Stimulated activated CD8-positive, alpha-beta memory T cell treated with anti-CD3 and anti-CD28 coated beads, Interleukin-12 subunit alpha, Interleukin-12 subunit beta, amount 100 ng/mL, for 4 hours (primary cell): ENCODE measurements around the gene RNF126.
A peak's percentile ranks its signal among the peaks of the same experiment; 100 is the strongest.
"Not testable (repeated sequence)": the region's sequence is repeated elsewhere in the genome, so short reads cannot be mapped to it uniquely, and the experiment has no call there.

Source experiments
- DNase-seq: peaks from one replicate; pipeline ENCODE4 v3.0.0-alpha.2; 2020; ENCODE audit warnings: low read depth

RNF126 gene

GRCh38 chr19:685454-685931 is 22.5 kb upstream of the RNF126 start:
- no peak for DNase-seq

DNA sequence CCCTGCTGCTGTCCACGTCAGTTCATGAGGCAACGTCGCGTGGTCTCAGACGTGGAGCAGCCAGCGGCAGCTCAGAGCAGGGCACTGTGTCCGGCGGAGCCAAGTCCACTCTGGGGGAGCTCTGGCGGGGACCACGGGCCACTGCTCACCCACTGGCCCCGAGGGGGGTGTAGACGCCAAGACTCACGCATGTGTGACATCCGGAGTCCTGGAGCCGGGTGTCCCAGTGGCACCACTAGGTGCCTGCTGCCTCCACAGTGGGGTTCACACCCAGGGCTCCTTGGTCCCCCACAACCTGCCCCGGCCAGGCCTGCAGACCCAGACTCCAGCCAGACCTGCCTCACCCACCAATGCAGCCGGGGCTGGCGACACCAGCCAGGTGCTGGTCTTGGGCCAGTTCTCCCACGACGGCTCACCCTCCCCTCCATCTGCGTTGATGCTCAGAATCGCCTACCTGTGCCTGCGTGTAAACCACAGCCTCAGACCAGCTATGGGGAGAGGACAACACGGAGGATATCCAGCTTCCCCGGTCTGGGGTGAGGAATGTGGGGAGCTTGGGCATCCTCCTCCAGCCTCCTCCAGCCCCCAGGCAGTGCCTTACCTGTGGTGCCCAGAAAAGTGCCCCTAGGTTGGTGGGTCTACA is 19.8 kb upstream of the RNF126 start:
- no peak for DNase-seq

- DNase-seq = no peak
These were observed 18.3 kb upstream of the RNF126 start for GRCh38 chr19:681029-682019.

DNA sequence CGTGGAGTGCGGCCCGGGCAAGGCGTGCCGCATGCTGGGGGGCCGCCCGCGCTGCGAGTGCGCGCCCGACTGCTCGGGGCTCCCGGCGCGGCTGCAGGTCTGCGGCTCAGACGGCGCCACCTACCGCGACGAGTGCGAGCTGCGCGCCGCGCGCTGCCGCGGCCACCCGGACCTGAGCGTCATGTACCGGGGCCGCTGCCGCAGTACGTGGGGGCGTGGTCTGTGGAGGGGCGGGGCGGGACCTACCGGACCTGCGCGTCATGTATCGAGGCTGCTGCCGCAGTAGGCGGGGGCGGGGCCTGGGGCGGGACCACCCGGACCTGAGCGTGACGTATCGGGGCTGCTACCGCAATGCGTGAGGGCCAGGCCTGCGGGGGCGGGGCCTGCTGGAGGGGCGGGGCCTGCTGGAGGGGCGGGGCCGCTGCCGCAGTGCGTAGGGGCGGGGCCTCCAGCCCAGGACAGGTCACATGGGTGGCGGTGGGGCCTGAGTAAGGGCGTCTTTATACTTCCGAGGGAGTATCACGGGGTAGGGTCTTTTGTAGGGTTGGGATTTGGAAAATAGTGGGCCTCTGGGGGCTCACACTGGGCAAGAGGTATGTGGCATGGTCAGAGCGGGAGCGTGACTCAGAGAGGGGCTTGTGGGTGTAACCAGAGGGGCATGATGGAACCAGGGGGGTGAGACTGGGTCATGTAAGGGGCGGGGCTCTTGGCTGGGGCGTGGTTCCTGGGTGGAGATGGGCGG is 17.4 kb upstream of the RNF126 start:
- peak; percentile 99 for DNase-seq

GRCh38 chr19:679418-680286 is 16.6 kb upstream of the RNF126 start:
- no peak for DNase-seq

DNA sequence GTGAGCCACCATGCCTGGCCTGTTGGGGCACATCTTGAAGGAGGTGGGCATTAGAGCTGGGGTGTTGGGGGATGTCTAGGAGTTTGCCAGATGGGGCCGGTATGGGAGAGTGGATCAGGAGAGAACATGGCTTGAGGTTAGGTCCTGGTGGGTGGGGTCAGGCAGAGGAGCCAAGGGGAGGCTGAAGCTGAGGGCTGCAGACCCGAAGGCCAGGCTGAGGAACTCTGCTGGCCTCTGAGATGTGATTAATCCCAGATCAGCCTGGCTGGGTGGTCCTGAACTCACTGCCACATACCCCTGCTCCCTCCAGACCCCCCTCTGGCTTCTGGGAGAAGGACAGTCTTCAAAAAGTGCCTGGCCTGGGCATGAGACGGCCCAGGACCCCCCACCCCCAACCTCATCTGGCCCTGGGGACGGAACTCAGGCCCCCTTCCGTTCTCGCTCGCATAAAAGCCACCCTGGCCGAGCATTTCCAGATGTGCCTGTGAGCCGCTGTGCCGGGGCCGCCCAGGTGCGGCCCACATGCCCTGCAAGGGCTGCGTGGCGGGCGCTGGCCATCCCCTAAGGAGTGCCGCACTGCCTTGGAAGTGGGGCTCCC is 15.9 kb upstream of the RNF126 start:
- DNase-seq = no peak

DNA sequence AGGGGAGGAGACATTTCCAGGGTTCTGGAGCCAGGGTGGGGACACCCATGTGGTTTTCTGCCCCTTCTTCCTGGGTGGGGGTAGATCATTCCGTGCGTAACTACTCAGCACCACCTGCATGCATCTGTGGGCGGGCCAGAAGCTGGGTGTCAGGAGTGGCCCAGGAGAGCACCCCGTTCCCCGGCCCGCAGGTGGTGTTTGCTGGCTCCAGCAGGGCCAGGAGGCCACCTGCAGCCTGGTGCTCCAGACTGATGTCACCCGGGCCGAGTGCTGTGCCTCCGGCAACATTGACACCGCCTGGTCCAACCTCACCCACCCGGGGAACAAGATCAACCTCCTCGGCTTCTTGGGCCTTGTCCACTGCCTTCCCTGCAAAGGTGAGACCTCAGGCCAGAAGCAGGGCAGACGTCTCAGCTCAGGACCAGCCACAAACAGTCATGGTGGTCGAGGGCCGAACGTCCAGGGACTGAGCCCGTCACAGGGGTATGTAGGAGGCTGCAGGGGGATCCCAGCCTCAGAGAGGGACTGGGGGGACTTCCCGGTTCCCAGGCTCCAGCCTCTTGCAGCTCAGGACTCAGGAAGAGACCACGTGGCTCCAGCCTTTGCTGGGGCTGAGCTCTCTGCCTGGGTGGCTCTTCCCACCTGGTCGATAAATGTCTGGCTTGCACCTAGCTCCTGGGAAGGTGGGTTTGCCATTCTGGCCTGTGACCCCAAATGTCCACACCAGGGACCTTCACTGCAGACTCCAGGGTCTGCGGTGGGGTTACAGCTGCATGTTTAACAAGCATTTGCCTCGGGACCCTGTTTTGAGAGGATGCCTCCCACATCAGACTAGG is 14.8 kb upstream of the RNF126 start:
- no peak for DNase-seq

DNA sequence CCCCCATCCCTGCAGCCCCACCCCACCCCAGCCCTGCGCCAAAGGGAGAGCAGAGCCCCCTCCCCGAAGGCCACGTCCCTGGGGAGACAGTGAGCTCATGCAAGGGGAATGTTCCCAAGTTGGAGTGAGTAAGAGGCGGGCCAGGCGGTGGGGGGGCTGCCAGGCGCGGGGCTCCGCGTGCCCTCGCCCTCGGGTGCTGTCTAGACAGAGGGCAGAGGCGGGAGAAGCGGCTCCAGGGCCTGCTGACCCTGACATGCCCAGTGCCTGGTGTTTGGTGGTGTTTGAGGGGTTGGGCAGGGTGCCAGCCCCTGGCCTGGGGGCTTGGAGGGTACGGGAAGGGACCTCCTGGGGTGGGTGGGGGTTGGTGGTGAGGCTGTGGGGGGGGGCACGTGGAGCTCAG is 14.2 kb upstream of the RNF126 start:
- DNase-seq = no peak

DNA sequence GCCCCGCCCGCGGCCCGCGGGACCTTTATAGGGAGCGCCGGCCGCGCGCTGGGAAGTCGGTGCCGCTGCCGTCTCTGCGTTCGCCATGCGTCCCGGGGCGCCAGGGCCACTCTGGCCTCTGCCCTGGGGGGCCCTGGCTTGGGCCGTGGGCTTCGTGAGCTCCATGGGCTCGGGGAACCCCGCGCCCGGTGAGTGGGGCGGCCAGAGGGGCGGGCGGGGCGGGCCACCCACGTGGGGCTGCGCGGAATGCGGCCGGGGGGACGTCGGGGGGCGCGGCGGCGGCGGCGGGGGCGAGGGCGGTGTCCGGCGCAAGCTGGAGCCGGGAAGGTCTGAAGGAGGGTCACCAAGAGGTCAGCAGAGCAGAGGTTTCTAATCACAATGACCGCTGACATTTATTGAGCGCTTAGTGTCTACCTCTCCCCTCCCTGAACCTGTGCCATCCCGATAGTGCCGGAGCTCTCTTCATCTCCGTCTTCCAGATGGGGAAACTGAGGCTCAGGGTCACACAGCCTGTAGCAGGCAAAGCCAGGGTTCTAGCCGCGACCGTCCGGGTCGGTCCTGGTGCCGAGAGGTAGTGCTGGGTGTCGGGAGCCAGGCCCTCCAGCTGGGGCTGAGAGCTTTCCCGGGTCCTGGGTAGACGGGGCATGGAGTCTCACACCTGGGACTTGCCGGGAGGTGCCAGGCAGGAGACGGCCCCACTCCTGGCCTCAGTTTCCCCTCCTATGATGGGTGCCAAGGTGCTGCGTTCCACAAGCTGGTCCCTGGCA is 13.5 kb upstream of the RNF126 start, which contains the start of gene FSTL3:
Gene FSTL3 (plus strand): TSS at position 54 of the 767 bp plus-strand sequence. CDS start 32 bp downstream, at position 86.
- DNase-seq = no peak

DNA sequence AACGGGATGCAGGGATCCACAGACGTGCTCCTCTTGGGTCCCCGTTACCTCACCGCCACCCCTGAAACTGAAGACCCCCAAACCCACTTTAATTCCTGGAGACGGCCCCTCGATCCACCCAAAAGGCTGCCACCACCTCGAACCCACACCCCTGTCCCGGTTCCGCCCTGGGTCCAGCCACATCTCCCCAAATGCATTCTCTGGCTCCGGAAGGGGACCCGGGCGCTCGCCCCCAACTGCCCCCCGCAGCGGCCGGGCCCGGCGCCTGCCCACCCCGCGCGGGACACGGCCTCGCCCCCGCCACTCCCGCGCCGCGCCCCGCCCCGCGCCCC is 13.0 kb upstream of the RNF126 start:
- DNase-seq = no peak

GRCh38 chr19:674282-675151 is 11.5 kb upstream of the RNF126 start:
- DNase-seq = no peak

- no peak for DNase-seq
These were observed 7.6 kb upstream of the RNF126 start for GRCh38 chr19:670609-671075.

GRCh38 chr19:668675-669434 is 5.8 kb upstream of the RNF126 start:
- not testable (repeated sequence) for DNase-seq

DNA sequence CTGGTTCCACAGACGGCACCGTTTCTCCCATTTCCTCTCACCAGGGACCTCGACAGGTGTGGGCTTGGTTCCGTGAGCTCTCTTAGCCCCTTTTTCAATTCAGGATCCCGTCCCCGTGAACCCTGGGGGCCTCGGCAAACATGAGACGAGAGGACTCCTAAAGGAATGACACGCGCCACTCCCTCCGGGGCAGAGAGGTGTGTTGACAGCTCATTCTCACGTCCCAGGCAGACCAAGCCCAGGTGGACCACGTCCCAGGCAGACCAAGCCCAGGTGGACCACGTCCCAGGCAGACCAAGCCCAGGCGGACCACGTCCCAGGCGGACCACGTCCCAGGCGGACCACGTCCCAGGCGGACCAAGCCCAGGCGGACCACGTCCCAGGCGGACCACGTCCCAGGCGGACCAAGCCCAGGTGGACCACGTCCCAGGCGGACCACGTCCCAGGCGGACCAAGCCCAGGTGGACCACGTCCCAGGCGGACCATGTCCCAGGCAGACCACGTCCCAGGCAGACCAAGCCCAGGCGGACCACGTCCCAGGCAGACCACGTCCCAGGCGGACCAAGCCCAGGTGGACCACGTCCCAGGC is 4.1 kb upstream of the RNF126 start:
- not testable (repeated sequence) for DNase-seq

DNA sequence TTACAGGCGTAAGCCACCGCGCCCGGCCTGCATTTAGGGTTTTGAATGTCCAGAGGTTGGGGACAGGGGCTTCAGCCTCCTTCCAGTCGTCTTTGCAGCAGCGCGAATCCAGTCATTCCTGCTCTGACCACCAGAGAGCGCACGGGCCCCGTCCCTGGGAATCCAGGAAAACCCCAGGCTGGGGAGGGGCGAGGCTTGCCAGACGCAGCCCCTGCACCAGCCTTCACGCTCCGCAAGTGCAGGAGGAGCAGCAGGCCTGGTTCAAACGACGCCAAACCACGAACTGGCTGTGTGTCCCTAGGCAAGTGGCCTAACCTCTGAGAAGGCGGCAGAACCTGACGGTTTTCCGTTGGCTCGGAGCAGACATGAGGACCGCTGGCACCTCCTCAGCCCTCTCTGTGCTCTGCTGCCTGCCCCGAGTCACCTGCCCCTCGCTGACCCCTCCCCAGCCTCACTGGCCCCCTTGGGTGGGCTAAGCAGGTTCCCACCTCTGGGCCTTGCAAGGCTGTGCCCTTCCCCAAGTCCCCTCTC is 2.0 kb upstream of the RNF126 start:
- DNase-seq = peak; percentile 56

DNA sequence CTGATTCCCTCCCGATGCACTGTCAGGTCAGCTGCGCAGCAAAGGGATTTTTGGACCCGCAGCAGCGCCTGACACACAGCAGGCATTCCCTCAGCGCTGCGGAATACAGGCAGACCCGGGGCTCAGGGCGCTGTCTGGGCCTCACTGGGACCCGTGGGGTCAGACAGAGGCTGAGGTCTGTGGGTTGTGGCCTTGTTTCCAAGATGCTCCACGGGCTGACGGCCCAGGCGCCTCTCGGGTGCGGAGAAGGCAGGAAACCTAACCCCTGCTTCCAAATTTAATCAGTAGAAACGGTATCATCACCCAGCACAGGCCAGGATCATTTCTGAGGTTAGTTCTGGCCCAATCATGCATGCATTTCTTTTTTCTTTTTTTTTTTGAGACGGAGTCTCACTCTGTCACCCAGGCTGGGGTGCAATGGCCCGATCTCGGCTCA is 686 bp upstream of the RNF126 start:
- no peak for DNase-seq
